NT2/D1 (cell line): ENCODE data around the gene PASK.

Experiments used
- SUZ12 ChIP-seq: IDR thresholded peaks from 2 replicates; pipeline ENCODE4 v1.6.1; 2011; ENCODE audit not compliant: insufficient read length, insufficient read depth; ENCODE audit errors: extremely low read depth
- YY1 ChIP-seq: IDR thresholded peaks from 2 replicates; pipeline ENCODE4 v1.6.1; 2011; ENCODE audit not compliant: insufficient read length, insufficient read depth
- ZNF274 ChIP-seq: IDR thresholded peaks from 2 replicates; pipeline ENCODE4 v1.6.1; 2011; ENCODE audit warnings: mild to moderate bottlenecking, low read depth, low read length

- TF ChIP-seq ZNF274: no peak
- TF ChIP-seq YY1: no peak
- no peak for TF ChIP-seq SUZ12
These were observed 78.2 kb downstream of the PASK start for GRCh38 chr2:241070811-241071676.
